HL-60 (cell line): ENCODE data around the gene NTMT2.

Source experiments
- POLR2AphosphoS5 ChIP-seq: IDR thresholded peaks from 2 replicates; pipeline ENCODE4 v1.6.1; 2012; ENCODE audit warnings: low read depth
- TF ChIP-seq, protein P1 (sequence below): IDR thresholded peaks from one replicate; pipeline ENCODE4 v1.5.1; 2011; ENCODE audit warnings: low read length, control low read depth, inconsistent platforms; ENCODE audit not compliant: insufficient read depth

DNA sequence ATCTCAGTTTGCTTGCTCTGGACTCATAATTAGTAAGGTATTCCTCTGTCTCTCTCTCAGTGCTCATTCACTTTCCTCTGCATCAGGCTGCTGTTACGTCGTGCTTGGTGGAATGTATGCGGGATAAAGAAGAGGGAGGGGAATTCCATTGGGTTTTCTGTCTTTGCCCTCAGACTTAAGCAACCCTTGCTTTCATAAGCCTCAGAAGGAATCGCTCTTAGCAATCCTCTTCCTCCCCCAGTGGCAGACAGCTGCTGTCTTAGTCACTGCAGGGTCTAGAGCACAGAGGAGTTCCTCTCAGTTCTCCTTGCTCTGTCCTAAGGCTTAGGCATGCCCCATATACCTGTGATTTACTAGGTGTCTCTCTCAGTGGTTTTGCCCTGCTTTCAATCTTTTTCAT is 19.1 kb upstream of the NTMT2 start:
- TF ChIP-seq, protein P1, sequence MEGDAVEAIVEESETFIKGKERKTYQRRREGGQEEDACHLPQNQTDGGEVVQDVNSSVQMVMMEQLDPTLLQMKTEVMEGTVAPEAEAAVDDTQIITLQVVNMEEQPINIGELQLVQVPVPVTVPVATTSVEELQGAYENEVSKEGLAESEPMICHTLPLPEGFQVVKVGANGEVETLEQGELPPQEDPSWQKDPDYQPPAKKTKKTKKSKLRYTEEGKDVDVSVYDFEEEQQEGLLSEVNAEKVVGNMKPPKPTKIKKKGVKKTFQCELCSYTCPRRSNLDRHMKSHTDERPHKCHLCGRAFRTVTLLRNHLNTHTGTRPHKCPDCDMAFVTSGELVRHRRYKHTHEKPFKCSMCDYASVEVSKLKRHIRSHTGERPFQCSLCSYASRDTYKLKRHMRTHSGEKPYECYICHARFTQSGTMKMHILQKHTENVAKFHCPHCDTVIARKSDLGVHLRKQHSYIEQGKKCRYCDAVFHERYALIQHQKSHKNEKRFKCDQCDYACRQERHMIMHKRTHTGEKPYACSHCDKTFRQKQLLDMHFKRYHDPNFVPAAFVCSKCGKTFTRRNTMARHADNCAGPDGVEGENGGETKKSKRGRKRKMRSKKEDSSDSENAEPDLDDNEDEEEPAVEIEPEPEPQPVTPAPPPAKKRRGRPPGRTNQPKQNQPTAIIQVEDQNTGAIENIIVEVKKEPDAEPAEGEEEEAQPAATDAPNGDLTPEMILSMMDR: no peak
- no peak for TF ChIP-seq POLR2AphosphoS5
